Fibroblast of skin of right quadriceps (primary cell): Measurements from ENCODE around the gene DUSP15.
"Not testable (repeated sequence)": the region's sequence is repeated elsewhere in the genome, so short reads cannot be mapped to it uniquely, and the experiment has no call there.

Experiments used
- DNase-seq: peaks from one replicate; pipeline ENCODE4 v3.0.0-alpha.2; 2013

The DUSP15 gene

DNA sequence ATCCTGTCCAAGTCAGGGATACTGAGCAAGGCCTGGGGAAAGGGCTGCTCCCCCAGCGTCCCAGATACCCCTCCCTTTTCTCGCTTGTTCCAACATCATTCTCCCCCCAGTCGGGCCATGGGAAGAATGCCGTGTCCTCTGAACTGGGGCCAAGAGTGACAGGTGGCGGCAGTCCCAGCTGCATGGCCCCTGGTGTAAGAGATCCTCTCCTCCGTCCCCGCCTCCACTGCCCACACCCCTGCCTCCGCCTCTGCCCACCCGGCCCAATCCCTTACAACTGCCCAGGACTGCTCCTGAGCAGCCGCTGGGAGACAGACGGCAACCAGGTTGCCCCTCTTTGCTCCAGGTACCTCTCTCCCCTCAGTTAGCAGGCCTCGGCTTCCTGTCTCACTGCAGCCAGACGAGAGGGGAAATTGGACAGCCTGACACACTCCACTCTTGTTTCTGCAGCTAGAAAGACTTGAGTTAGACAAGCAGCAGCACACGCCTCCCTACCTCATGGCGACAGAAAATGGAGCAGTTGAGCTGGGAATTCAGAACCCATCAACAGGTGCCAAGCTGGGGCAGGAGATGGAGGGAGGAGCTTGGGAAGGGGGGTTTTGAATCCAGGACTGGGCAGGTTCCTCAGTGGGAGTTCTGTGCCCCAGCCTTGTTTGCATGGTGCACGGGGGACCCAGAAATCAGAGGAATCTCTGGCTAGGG is 51.1 kb downstream of the DUSP15 start, which contains the start of gene MYLK2:
Gene MYLK2 (plus strand): TSS at position 274 of the 702 bp plus-strand sequence. CDS start 225 bp downstream, at position 499.
- no peak for DNase-seq

DNA sequence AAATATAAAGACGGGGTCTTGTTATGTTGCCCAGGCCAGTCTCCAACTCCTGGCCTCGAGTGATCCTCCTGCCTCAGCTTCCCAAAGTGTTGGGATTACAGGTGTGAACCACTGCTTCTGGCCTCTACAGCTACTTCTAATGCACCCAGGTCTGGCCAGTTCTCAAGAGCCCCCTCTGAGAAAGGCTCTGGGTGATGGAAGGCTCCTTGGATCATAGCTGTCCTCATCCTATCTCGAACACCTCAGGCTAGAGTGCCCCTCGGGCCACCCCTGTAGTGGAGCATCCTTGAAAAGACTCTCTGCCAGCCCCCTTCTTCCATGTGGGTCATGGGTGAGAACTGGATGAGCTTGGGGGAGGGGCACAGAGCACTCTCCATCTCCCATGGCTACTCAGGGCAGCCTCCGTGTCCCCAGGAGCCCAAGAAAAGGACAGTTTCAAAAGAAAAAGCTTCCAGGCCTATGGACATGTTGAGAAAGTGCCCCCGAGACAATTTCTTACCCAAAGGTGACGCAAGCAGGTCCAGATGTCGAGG is 51.9 kb downstream of the DUSP15 start:
- DNase-seq, result no peak

DNA sequence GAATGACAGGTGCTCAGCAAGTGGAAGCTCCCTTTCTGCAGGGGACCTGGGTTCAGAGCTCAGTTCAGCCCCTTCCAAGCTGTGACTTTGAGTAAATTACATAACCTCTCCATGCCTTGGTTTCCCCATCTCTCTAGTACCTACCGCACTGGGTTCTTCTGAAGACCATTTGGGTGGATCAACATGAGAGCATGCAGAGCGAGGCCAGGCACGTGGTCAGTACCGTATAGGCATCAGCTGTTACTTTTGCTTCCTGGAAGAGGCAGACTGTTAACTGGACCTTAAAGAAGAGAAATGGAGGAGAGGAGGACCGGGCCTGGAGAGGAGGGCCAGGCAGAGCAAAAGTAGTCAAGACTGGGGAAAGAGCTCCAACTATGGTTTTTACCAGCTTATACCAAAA is 52.9 kb downstream of the DUSP15 start:
- DNase-seq, result no peak

DNA sequence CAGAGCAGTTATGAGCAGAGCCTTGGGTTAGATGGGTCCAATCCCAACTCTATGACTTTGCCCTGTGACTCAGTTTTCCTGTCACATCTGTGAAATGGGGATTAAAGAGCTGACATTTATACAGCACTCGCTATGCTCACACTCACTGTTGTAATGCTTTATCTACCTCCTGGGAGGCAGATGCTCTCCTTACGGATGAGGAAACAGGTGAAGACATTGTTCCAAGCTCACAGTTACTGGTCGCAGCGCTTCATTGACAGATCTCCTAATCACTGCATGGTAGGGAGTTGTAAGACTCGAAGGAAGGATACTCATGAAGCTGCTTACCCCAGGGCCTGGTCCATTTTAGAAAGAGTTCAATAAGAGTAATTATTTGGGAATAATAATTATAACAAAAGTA is 54.1 kb downstream of the DUSP15 start:
- no peak for DNase-seq

DNA sequence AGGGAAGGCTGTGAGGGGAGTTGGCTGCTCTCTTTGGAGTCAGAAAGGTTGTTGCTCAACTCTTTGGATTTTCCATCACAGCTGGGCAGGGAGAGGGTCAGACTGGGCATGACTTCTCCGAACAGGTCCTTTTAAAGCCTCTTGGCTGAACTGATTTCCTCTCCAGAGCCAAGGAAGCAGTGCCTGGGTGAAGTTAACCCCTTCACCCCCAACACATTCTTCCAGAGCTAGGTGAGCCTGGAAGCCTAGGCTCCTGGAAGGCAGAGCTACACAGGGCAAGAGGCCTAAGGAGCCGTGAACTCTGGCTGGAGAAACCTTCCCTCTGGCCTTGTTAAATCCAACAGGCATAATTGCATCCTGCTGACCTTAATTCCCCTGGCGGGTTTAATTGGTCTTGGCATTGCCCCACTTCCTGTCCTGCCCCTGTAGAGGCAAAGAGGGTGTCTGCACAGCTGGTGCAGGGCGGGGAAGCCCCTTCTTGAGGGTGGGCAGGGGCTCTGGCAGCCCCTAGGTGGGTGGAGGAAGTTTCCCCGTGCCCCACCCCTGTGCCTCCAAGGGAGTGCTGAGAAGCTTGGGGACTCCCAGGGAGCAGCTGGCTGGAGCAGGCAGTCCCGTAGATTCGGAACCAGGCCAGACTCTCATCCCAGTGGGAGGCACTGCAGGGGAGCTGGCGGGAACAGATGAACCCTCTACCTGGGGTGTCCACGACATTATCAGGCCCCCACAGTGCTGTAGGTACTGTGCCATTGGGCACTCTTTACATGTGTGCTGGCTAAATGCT is 54.7 kb downstream of the DUSP15 start:
- DNase-seq, result no peak

DNA sequence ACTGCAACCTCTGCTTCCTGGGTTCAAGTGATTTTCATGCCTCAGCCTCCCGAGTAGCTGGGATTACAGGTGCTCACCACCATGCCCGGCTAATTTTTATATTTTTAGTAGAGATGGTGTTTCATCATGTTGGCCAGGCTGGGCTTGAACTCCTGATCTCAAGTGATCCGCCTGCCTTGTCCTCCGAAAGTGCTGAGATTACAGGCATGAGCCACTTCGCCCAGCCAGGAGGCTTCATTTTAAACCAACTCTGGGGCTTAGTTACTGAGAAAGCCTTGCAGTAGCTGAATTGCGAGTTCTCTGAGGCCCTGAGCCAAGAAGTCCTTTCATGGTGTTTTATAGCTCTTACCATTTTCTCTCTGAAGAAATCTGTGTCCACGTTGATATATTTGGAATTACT is 56.2 kb downstream of the DUSP15 start:
- not testable (repeated sequence) for DNase-seq

DNA sequence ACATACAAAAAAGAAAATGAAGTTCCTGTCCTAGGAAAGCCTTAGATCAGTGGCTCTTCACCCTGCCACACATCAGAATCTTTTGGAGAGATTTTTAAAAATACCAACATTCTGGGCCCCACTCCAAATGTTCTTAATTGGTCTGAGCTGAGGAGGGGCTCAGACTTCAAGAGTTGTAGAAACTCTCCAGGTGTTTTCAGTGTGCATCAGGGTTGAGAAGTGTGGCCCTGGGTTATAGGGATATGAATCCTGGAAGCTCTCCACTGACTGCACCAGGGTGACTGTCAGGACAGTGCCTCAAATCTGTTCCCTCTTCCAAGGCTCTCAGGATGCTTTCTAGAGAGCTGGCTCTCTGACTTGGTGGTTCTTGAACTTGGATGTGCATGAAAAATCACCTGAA is 56.7 kb downstream of the DUSP15 start:
- DNase-seq, result no peak

DNA sequence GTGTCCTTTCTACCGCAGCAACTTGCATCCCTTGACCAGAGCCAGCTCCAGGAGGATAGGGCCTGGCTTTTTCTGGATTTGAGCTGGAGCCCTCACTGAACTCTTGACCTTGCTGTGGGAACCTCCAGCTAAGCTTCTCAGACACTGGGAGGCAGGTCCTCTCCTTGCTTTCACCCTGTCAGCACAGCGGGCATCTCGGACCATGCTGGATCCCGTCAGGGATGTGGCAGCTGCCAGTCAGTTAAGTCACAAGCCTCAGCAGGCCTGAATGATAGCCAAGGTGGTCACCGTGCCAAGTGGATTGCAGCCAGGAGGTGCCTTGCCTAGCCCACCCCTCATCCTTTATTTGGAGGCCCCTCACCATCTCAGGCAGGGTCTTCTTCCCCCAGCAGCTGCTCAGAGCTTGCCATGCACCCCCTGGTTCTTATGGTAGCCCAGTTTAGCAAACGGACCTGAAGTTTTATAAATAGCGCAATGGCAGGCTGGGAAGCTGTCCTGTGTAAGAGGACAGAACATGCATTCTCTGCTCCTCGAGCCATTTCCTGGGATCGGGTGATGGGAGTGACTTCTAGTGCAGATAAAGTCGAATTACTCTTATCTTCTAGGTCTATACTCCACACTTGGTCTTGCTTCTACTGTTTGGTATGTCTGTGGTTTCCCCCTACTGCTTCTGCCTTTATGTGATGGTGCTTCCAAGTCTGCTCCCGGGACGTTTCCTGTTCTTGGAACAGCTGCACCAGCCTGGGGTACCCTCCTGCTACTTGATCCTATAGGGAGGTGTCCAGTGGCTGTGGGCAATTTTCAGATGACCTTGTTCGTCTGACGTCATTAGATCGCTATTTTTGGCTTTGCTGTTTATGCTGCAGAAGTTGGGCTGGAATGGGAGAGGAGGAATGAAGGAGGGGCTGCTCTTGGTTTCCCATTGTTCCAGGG is 58.3 kb downstream of the DUSP15 start:
- DNase-seq, result peak; percentile 49

DNA sequence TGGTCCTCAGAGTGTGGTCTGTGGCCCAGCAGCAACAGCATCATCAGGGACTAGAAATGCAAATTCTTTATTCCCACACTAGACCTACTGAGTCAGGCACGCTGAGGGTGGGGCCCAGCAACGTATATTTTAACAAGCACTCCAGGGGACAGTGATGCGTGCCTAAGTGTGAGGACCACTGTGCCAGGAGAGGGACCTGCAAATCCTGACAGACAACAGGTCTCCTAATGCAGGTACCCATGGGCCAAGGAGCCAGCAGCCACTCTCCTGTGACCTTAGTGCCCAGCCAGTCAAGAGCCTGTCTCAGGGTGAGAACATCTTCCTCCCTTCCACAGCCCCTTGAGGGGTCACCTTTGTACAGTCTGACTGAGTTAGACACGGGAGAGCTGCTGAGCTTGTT is 59.1 kb downstream of the DUSP15 start:
- no peak for DNase-seq
